MG63 (cell line): ENCODE results near the gene FAM83G. TPM values are rescaled to one million over a fixed set of nuclear protein-coding genes. Genes with fewer than 3 reads are reported as not detected.

Experiments
- DNase-seq: peaks from one replicate; pipeline ENCODE4 v3.0.0-alpha.2; 2020
- H3K27me3 ChIP-seq: fragments of 250-450 bp; sonication (Bioruptor Pico); 2 replicates; pipeline ENCODE4 v1.5.1; 2020; ENCODE audit warnings: mild to moderate bottlenecking, moderate library complexity
- H3K36me3 ChIP-seq: fragments of 250-450 bp; sonication (Bioruptor Pico); 2 replicates; pipeline ENCODE4 v1.5.1; 2020; ENCODE audit warnings: mild to moderate bottlenecking, moderate library complexity
- H3K4me3 ChIP-seq: fragments of 250-450 bp; sonication (Bioruptor Pico); 2 replicates; pipeline ENCODE4 v1.5.1; 2020; ENCODE audit warnings: mild to moderate bottlenecking, moderate library complexity
- H3K9me3 ChIP-seq: fragments of 250-450 bp; sonication (Bioruptor Pico); 2 replicates; pipeline ENCODE4 v1.5.1; 2020; ENCODE audit warnings: mild to moderate bottlenecking, moderate library complexity
- total RNA-seq: library from RNA; depleted of rRNA; stranded (reverse); fragments of >200 nt; shearing (Covaris generic); gene quantifications from 2 replicates; pipeline ENCODE4 v1.2.3, GENCODE V29; 2014; ENCODE audit warnings: low replicate concordance

Gene FAM83G
- total RNA-seq, 1 experiment from 2014 or later = 4.9 TPM

DNA sequence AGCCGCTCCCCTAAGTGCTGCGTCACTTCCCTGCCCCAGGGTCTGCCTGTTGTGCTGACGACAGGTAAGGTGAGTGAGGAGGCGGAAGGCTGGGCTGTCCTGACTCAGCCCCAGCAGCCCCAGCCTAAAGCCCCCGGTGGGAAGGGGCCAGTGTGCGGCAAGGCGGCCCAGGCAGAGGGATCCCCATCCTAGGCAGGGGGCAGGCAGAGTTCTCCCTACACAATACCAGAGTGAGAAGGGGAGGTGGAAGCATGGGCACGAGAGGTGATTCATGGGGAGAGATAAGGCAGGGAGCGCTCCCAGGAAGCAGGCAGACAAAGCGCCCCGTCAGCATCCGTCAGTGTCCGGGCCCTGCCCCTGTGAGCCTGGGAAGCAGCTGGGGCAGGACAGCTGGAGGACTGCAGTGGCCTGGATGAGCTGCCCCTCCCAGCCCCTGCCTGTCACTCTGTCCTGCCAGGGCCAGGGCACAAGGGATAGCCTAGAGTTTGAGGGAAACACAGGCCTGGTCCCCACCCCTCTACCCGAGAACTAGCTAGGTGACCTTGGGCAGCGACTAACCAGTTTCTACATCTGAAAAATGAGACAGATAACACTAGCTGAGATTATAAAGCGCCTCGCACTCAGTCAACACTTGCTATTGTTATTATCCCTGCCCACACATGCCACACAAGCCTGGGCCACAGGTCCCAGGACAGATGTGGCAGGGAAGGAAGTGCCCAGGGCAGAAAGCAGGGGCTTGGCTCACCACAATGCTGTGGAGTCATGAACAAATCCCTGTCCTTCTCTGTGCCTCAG lies 3.8 kb downstream of the FAM83G start:
- Histone ChIP-seq H3K27me3 (no peaks in the 10 kb centered on the region), H3K9me3 (no peaks in the 10 kb centered on the region), H3K4me3 (no peak overlapping the region), H3K36me3 (no peaks in the 10 kb centered on the region)
- DNase-seq = no peak

- Histone ChIP-seq H3K4me3 (no peak overlapping the region), H3K27me3 (no peaks in the 10 kb centered on the region), H3K36me3 (no peaks in the 10 kb centered on the region), H3K9me3 (peaks cover 2% of the 10 kb centered on the region; the same call in 1 of the 2 replicates)
- DNase-seq = no peak
Measured at GRCh38 chr17:18999911-19000310, 4.7 kb downstream of the FAM83G start.

- no peaks in the 10 kb centered on the region for H3K36me3 ChIP-seq
- H3K4me3 ChIP-seq = no peak overlapping the region
- peaks cover 2% of the 10 kb centered on the region; the same call in 1 of the 2 replicates for H3K9me3 ChIP-seq
- H3K27me3 ChIP-seq = no peaks in the 10 kb centered on the region
- DNase-seq = no peak
Measured at GRCh38 chr17:18999394-18999793, 5.2 kb downstream of the FAM83G start.

- Histone ChIP-seq H3K27me3 (no peaks in the 10 kb centered on the region), H3K4me3 (no peak overlapping the region), H3K9me3 (peaks cover 2% of the 10 kb centered on the region; the same call in 1 of the 2 replicates), H3K36me3 (no peaks in the 10 kb centered on the region)
- no peak for DNase-seq
Measured at GRCh38 chr17:18997650-18998196, 6.8 kb downstream of the FAM83G start.

- Histone ChIP-seq H3K36me3 (no peaks in the 10 kb centered on the region), H3K9me3 (peaks cover 2% of the 10 kb centered on the region; the same call in 1 of the 2 replicates), H3K4me3 (no peak overlapping the region), H3K27me3 (no peaks in the 10 kb centered on the region)
- DNase-seq = no peak
Measured at GRCh38 chr17:18996458-18996857, 8.1 kb downstream of the FAM83G start.

GRCh38 chr17:18995220-18995619 lies 9.3 kb downstream of the FAM83G start:
- no peaks in the 10 kb centered on the region for H3K36me3 ChIP-seq
- no peak for DNase-seq
- H3K27me3 ChIP-seq = no peaks in the 10 kb centered on the region
- H3K4me3 ChIP-seq = no peak overlapping the region
- peaks cover 2% of the 10 kb centered on the region; the same call in 1 of the 2 replicates for H3K9me3 ChIP-seq

GRCh38 chr17:18994631-18995030 lies 9.9 kb downstream of the FAM83G start:
- Histone ChIP-seq H3K4me3 (no peak overlapping the region), H3K27me3 (no peaks in the 10 kb centered on the region), H3K9me3 (peaks cover 2% of the 10 kb centered on the region; the same call in 1 of the 2 replicates), H3K36me3 (no peaks in the 10 kb centered on the region)
- no peak for DNase-seq

DNA sequence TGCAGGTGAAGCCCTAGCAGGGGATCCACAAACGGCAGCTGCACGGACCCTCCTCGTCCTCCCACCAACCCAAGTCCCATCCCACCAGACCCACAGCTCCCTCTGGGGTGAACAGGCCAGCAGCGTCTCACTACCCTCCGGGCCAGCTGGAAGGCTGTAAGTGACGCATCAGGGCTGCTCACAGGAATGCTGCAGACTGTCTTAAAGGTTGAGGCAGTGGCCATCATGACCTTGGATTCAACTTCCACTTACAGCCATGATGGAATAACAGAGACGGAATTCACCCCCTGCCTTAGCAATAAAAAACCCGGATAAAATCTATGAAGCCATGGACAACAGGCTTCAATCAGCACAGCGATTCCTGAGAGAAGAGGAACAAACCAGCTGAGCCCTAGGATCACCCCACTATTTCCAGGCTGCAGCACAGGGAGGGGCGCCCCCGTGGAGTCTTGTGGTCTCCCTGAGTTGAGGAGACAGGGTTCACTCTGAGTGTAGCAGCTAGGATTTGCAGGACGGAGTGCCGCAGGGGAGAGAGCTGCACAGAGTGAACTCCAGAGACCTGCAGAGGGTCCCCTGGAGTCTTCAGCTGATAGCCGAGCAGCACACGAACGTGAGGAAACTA lies 10.5 kb downstream of the FAM83G start:
- Histone ChIP-seq H3K36me3 (no peaks in the 10 kb centered on the region), H3K9me3 (peaks cover 2% of the 10 kb centered on the region; the same call in 1 of the 2 replicates), H3K4me3 (no peak overlapping the region), H3K27me3 (no peaks in the 10 kb centered on the region)
- DNase-seq = no peak

- H3K36me3 ChIP-seq = no peaks in the 10 kb centered on the region
- H3K27me3 ChIP-seq = no peaks in the 10 kb centered on the region
- no peak for DNase-seq
- no peak overlapping the region for H3K4me3 ChIP-seq
- H3K9me3 ChIP-seq = peaks cover 2% of the 10 kb centered on the region; the same call in 1 of the 2 replicates
Measured at GRCh38 chr17:18992454-18993130, 12.0 kb downstream of the FAM83G start.

DNA sequence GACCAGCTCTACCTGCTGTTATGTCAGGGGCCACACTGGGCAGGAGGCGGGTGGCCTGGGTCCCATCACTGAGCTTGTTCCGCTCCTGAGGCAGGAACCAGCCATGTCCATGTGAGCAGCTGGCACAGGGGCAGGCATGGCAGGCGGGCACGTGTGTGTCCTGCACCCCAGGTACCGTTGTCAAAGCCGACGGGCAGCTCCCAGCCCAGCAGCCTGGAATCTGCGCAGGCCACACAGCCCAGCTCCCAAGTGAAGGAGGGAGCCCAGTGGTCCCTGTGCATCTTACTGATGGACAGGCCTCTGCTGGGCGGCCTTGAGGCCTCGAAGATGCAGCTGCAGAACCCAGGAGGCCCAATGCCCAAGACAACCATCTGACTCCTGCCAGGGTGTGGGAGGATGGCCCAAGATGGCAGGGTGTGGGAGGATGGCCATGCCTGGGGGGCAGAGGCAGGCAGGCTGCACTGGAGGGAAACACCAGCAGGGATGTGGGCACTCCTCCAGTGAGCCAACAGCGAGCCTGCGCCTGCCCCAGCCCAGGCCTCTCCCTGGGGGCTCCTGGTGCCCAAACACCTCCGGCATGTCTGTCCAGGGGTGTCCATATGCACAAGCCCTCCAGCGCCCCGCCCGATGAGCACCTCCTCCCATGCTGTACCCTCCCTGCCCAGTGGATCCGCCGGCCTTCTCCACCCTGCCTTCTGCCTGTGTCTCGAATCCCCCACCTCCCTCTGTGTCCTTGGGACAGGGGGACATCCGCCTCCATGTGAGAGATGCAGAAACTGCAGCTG lies 12.8 kb downstream of the FAM83G start:
- no peak for DNase-seq
- H3K9me3 ChIP-seq = peaks cover 2% of the 10 kb centered on the region; the same call in 1 of the 2 replicates
- H3K27me3 ChIP-seq = no peaks in the 10 kb centered on the region
- H3K4me3 ChIP-seq = no peak overlapping the region
- H3K36me3 ChIP-seq = no peaks in the 10 kb centered on the region

GRCh38 chr17:18990331-18990730 lies 14.2 kb downstream of the FAM83G start:
- H3K36me3 ChIP-seq = no peaks in the 10 kb centered on the region
- no peak overlapping the region for H3K4me3 ChIP-seq
- H3K27me3 ChIP-seq = no peaks in the 10 kb centered on the region
- peaks cover 2% of the 10 kb centered on the region; the same call in 1 of the 2 replicates for H3K9me3 ChIP-seq
- DNase-seq = no peak

DNA sequence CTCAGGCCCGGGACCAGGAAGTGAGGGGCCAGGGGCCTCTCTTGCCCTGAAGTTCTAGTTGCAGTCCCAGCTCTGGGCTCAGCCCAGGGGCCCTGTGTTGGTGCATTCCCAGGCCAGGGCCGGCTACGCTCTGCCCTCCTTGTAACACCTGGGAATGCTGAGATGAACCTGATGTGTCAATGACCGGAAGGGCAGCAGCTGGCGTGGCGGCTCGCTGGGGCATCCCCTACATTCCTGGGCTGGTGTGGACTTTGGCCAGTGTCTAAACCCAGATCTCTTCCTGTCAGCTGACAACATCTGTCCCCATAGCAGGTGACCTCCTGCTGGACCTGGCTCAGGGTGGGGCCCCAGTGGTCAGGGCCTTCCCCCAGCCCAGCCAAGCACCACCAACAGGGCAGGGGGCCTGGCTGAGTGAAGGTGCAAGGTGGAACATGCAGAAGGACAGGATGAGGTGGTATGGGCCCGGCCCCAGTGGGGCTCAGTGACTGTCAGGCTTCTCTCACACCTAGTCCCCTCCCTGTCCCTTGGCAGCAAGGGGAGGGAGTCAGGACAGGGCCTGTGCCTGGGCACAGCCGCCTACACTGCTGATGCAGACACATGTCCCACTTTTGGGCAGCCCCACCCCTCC lies 15.9 kb downstream of the FAM83G start:
- Histone ChIP-seq H3K4me3 (no peak overlapping the region), H3K36me3 (no peaks in the 10 kb centered on the region), H3K27me3 (no peaks in the 10 kb centered on the region), H3K9me3 (no peaks in the 10 kb centered on the region)
- no peak for DNase-seq

DNA sequence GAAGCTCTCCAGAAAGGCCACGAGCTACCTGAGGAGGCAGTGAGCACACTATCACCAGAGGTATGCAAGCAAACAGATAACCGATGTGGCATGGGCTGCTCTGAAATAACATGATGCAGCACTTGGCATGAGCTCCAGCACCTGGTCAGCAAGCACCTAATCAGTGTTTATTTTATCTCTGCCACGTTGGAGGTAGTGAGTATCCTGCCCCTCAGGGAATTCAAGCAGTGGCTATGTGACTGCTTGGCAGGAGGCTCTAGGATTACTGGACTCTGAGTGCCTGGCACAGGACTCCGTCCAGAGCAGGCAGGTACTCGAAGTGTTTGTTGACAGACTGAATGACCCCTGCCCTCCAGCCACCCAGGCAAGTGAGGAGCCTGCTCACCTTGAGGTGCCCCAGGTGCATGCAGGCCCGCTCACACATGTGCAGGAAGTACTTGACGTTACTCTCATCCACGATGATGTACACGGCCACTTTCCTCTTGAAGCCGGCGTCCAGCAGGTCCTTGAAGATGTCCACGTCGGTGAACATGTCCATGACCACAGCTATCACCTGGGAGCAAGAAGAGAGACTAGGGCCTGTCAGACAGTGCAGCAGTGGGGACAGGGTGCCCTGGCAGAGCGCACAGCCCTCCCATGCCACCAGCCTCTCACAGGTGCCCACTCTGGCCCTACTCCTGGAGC lies 16.6 kb downstream of the FAM83G start:
- Histone ChIP-seq H3K9me3 (no peaks in the 10 kb centered on the region), H3K4me3 (no peak overlapping the region), H3K36me3 (no peaks in the 10 kb centered on the region), H3K27me3 (no peaks in the 10 kb centered on the region)
- no peak for DNase-seq

DNA sequence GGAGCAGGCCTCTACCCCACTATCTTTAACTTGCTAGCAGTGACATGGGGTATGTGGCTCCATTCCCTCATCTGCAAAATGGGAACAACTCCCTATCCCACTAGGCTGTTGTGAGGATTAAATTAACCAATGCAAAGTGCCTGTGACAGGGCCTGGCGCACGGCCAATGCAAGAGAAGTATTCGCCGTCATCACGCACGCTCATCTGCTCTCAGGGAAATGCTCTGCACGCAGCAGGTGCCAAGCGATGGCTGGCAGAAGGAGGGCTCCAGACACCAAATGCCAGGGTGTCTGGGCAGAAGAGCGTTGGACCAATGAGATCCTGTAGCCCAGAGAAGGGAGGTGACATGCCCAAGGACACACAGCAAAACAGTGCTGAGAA lies 17.3 kb downstream of the FAM83G start:
- Histone ChIP-seq H3K27me3 (no peaks in the 10 kb centered on the region), H3K4me3 (no peak overlapping the region), H3K9me3 (no peaks in the 10 kb centered on the region), H3K36me3 (no peaks in the 10 kb centered on the region)
- DNase-seq = no peak

GRCh38 chr17:18986541-18987229 lies 17.9 kb downstream of the FAM83G start:
- Histone ChIP-seq H3K4me3 (no peak overlapping the region), H3K9me3 (no peaks in the 10 kb centered on the region), H3K36me3 (no peaks in the 10 kb centered on the region), H3K27me3 (no peaks in the 10 kb centered on the region)
- DNase-seq = no peak
